ENCODE data around the gene KIF18A. TPM values are rescaled to one million over a fixed set of nuclear protein-coding genes. Genes with fewer than 3 reads are reported as not detected.

Gene KIF18A
- polyA plus RNA-seq, 1 experiment: 8.9 TPM

GRCh38 chr11:27977527-27977926, 130.4 kb downstream of the KIF18A start:
- no peak for DNase-seq (ENCODE audit: low read depth, low spot score)
- no peak overlapping the region for H3K27ac ChIP-seq (ENCODE audit: low read depth, low read length)
- ChIA-PET POLR2A (no interaction called here), CTCF (no interaction called here)
- H3K4me3 ChIP-seq (ENCODE audit: low read depth, low read length): no peak overlapping the region
- no peaks in the 10 kb centered on the region for H3K27me3 ChIP-seq (ENCODE audit: control insufficient read depth, insufficient read depth, low read length)
- no peak for TF ChIP-seq CTCF (IDR thresholded peaks at IDR 0.05; ENCODE audit: low read depth, low read length)
- H3K9me3 ChIP-seq (ENCODE audit: control insufficient read depth, insufficient read depth, low read length): no peaks in the 10 kb centered on the region

- DNase-seq (ENCODE audit: low read depth, low spot score): no peak
- Histone ChIP-seq H3K9me3 (ENCODE audit: control insufficient read depth, insufficient read depth, low read length) (no peaks in the 10 kb centered on the region), H3K27ac (ENCODE audit: low read depth, low read length) (no peak overlapping the region), H3K27me3 (ENCODE audit: control insufficient read depth, insufficient read depth, low read length) (no peaks in the 10 kb centered on the region), H3K4me3 (ENCODE audit: low read depth, low read length) (no peak overlapping the region)
- ChIA-PET POLR2A (no interaction called here), CTCF (no interaction called here)
- TF ChIP-seq CTCF (IDR thresholded peaks at IDR 0.05; ENCODE audit: low read depth, low read length): no peak
These were observed 130.9 kb downstream of the KIF18A start for GRCh38 chr11:27977031-27977430.

GRCh38 chr11:27976262-27976661, 131.7 kb downstream of the KIF18A start:
- Histone ChIP-seq H3K9me3 (ENCODE audit: control insufficient read depth, insufficient read depth, low read length) (no peaks in the 10 kb centered on the region), H3K27me3 (ENCODE audit: control insufficient read depth, insufficient read depth, low read length) (no peaks in the 10 kb centered on the region), H3K27ac (ENCODE audit: low read depth, low read length) (no peak overlapping the region), H3K4me3 (ENCODE audit: low read depth, low read length) (no peak overlapping the region)
- CTCF ChIA-PET: no interaction called here
- POLR2A ChIA-PET: no interaction called here
- no peak for DNase-seq (ENCODE audit: low read depth, low spot score)
- no peak for TF ChIP-seq CTCF (IDR thresholded peaks at IDR 0.05; ENCODE audit: low read depth, low read length)

- TF ChIP-seq CTCF (IDR thresholded peaks at IDR 0.05; ENCODE audit: low read depth, low read length): no peak
- ChIA-PET POLR2A (interaction anchor here (0.9 kb wide), 1 partner anchor 40 kb away, joined by 4 read pairs; no protein-coding TSS in a partner anchor), CTCF (interaction anchor here (0.7 kb wide), 1 partner anchor 1048 kb away, joined by 3 read pairs; no protein-coding TSS in a partner anchor)
- H3K4me3 ChIP-seq (ENCODE audit: low read depth, low read length): no peak overlapping the region
- DNase-seq (ENCODE audit: low read depth, low spot score): no peak
- no peak overlapping the region for H3K27ac ChIP-seq (ENCODE audit: low read depth, low read length)
- H3K27me3 ChIP-seq (ENCODE audit: control insufficient read depth, insufficient read depth, low read length): no peaks in the 10 kb centered on the region
- no peaks in the 10 kb centered on the region for H3K9me3 ChIP-seq (ENCODE audit: control insufficient read depth, insufficient read depth, low read length)
These were observed 134.0 kb downstream of the KIF18A start for GRCh38 chr11:27973851-27974536.

DNA sequence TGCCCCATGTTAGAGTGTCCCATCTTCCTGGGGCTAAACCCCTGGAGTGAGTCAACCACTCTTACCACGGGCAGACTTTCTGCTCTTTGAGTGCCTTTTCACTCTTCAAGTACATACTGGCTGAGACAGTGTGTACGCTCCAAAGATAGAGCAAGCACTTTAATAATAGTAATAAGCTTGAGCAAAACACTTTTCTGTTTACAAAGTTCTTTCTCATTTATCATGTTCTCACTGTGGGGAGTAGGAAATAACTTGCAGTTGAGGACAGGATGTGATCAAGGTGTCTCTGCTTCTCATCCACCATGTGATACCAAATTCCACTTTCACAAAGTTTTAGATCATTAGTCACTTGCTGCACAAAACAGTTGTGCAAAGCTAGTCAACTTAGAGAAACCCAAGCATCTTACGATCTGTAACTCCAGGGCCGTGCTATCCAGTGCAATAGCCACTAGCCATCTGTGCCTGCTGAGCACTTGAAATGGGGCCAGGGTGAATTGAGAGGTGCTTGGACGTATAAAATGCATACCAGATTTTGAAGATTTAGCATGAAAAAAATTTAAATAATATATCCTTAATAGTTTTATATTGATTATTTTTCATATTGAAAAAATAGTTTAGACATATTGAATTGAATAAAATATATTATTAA, 135.3 kb downstream of the KIF18A start:
- no peak for DNase-seq (ENCODE audit: low read depth, low spot score)
- Histone ChIP-seq H3K27me3 (ENCODE audit: control insufficient read depth, insufficient read depth, low read length) (no peaks in the 10 kb centered on the region), H3K9me3 (ENCODE audit: control insufficient read depth, insufficient read depth, low read length) (no peaks in the 10 kb centered on the region), H3K27ac (ENCODE audit: low read depth, low read length) (no peak overlapping the region), H3K4me3 (ENCODE audit: low read depth, low read length) (no peak overlapping the region)
- TF ChIP-seq CTCF (IDR thresholded peaks at IDR 0.05; ENCODE audit: low read depth, low read length): no peak
- CTCF ChIA-PET: no interaction called here
- POLR2A ChIA-PET: no interaction called here
